CD4-positive, alpha-beta T cell treated with Interleukin-15 for 1 hour (primary cell): Measurements from ENCODE around the gene GPR83.
"Not testable (repeated sequence)": the region's sequence is repeated elsewhere in the genome, so short reads cannot be mapped to it uniquely, and the experiment has no call there.

ENCODE experiments used
- DNase-seq: peaks from one replicate; pipeline ENCODE4 v3.0.0-alpha.2; 2020

GPR83 gene

DNA sequence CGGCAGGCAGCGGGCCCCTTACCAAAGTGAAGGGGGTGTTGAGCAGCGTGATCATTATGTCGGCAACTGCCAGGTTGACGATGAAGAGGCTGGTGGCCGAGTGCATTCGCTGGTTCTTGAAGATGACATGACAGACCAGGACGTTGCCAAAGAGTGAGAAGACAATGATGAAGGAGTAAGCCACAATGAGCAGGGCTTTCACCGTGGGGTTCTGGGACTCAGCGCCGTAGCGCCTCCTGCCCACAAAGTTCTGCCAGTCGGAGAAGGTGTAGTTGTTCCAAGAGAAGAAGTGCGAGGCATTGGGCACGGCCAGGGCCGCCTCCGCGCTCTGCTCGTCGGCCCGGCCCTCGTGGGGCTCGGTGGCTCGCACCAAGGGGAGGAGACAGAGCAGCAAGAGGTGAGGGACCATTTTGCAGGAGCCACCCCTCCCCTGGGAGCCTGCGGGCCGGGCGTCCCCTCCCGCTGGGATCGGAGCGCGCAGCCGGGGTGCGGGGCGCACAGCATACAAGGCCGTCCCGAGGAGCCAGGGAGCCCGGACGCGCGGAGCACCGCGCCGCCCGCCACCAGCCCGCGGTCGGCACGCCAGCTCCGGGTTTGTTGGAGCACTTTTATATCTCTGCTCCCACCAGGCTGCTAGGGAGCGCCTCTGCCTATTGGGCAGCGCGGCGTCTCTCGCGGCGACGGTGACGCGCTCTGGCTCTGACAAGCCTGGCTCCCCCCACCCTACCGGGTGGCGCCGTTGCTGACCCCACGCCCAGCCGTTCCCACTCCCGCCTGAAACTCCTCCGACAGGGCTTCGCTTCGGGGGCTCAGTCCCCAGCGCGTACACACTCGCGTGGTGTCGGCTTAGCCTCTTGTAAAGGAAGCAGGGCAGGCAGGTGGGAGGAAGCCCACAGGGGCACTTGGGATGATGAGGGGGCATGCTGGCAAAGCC, at the start of gene GPR83:
GPR83 (minus strand) TSS at position 581 of the 934 bp plus-strand sequence; CDS start at position 409, 172 bp downstream.
- no peak for DNase-seq

- DNase-seq = no peak
Observed at GRCh38 chr11:94450048-94450447, 48.8 kb upstream of the GPR83 start.

DNA sequence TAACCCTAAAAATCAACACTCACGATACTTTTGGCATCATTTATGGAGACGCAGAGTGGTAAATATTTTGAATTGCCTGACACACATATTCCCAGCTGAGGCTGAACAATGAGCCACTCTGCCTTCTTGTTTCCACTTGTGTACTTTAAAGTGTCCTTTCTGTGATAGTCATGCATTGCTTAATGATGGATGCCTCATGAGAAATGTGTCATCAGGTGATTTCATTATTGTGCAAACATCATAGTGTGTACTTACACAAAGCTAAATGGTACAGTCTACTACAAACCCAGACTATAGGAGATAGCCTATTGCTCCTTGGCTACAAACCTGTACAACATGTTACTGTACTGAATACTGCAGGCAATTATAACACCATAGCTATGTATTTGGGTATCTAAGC, 48.2 kb upstream of the GPR83 start:
- no peak for DNase-seq

- DNase-seq = no peak
Observed at GRCh38 chr11:94449029-94449428, 47.8 kb upstream of the GPR83 start.

DNA sequence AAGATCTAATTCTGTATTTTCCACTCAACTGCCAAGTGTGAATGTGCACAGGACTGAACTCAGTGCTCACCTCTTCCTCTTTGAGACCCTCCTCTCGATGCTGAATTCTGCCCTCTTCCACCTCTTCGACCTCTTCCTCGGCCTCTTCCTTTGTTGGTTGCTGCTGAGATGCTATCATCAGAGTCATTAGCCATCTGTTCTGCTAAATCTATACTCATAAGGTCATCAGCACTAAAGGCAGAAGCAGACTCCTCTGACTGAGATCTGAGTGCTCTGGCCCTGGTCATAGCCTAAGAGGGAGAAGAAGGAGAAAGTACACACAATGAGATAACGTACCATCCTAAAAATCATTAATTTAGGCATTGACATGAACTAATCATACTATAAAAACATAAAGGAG, 45.9 kb upstream of the GPR83 start:
- DNase-seq = no peak

- DNase-seq = no peak
Observed at GRCh38 chr11:94445641-94446040, 44.4 kb upstream of the GPR83 start.

GRCh38 chr11:94433049-94433448, 31.8 kb upstream of the GPR83 start:
- no peak for DNase-seq

GRCh38 chr11:94424662-94425061, 23.4 kb upstream of the GPR83 start:
- no peak for DNase-seq

DNA sequence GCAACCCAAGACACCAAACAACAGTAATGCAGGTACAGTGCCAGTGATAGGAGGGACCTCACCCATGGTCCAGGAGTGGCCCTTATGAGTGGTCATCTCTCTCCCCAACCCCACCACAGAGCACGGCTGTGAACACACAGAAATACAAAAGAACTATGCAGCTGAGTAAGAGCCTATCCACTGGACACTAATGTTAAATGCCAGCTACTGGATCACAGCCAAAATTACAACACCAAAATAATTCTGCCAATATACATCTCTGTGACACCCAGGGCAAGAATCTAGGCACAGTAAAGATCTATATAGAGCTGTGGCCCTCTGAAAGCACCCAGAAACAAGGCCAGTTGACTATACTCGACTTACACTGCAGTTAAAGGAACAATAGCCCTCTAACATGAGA, 22.8 kb upstream of the GPR83 start:
- no peak for DNase-seq

DNA sequence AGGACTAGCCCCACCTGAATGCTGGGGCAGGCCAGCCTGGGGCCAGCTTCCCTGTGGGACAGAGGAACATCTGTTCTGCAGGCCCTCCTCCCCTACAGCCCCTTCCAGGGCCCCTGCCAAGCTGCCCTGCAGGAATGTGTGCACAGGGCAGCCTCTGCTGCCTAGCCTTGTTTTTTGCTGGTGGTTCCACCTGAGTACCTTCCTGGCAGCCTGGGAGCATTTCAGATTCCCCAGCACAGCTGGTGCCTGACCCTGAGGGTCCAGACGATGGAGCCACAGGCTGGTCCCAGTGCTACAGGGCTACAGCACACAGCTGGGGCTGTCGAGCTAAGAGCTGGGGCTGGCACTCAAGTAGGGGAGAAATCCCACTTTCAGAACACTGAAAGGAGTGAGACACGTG, 22.3 kb upstream of the GPR83 start:
- no peak for DNase-seq

DNA sequence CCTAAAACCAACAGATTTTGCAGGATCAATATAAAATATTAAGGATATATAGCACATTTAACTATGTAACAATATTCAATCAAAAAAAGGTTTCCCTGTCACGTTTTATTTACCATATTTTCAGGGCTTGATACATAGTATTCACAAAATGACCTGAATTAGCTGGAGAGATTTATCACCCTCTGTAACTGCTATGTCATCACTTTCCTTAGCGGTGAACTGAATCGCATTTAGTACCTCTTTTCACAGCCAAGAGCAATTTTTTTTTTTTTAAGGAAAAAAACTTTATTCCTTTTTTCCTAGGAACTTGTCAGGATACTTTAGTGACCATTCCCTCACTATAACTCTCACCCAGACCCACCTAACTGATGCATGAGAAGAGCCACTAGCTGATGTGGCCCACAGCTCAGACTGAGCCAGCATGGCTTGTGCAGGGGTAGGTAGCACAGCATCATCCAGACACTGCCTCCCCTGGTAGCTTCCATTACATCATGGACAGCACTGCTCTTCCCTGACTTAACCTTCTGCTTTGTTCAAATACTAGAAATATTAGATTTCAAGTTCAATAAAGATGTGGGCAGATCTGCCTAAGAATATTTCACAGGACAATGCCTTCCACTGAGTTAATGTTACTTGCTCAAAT, 17.0 kb upstream of the GPR83 start:
- no peak for DNase-seq

DNA sequence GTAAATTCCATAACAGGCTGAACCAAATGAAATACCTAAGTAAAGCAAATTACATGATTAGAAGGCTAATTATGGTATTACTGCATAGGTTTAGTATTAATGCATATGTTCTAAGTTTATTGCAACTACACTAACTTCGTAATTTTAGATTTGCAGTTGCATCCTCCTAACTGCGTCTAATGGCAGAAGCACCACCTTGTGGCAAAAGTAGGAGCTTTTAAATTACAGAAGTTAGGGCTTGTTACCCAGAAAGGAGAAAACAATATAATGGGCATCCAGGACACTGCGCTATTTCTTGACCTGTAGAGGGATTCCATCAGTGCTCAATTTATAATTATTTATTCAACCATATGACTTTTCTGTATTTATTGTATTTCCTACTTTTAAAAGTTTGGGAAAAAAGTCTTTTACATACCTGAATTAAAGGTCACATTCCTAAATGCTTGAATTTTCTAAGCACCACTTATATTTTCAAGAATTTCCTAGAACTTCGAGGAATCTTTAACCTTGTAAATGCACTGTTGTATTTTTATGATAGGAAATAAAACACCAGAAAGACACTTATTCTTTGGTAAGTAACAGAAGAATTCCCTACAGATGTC, 16.3 kb upstream of the GPR83 start:
- no peak for DNase-seq

DNA sequence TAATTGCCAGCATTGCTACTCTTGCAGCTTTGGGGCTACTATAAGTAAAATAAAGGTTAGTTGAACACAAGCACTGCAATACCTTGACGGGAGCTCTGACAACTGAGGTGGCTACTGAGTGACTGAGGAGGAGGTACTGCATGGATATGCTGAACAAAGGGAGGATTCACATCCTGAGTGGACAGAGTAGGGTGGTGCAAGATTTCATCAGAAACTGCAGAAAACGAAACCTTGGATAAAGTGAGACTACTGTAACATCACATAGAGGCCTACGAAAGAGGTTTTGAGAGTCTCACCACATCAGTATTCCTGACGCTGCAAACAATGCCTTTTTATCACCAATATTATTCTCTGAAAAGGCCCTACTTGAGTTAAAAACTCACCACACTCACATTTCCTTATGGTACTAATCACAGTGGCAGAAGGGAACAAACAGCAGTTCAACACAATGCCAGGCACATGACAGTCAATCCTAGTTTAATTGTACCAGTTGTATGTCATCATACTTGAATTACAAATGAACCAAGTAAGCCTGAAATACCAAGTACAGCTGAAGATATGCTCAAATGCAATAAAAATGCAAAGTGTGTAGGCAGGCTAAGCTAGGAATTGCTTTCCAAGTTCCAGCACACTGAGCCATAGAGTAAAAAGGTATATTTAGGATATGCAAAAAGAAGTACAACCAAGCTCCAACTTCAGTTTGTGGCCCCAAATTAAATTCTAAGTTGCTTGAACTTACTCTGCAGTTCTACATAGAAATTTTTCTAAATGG, 4.0 kb upstream of the GPR83 start:
- no peak for DNase-seq

DNA sequence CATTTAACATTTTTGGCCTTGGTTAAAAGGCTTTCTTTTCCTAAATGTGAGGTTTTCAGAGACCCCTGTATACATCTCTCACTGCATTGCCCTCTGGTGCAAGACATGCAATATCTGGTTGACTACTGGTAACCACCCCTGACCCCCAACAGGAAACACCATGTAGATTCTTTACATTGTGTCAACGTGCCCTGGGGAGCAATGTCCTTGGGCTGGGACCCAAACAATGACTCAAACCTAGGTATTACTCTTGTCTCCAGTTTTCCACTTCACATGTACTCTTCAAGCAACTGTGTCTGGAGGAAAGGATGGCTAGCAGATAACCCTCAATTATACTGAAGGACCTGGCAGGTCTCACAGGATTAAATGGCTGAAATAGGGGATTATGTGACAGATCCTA, 1.1 kb upstream of the GPR83 start:
- DNase-seq = no peak

DNA sequence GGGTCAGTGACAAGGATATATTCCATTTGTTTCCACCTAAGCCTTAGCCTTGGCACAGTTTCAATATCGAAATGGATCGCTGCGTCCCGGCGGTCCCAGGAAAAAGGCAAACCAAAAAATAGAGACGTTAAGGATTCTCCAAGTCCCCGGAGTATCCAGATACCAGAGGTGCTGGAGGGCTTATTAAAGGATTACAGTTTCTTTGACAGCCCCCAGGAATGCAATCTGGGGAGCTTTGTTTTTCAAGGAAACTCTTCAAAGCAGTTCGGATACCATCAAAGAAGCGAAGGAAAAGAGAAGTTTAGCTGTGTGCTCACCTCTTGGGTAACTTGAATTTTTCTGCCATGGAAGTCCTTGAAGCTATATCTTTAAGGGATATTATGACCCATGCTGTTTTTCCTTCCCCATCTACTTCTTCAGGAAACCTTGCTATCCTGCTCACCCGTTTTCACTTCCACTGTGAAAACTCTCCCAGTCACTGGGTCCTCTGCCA, 600 bp upstream of the GPR83 start:
- DNase-seq = no peak

GRCh38 chr11:94400457-94400838, 771 bp downstream of the GPR83 start:
- no peak for DNase-seq

DNA sequence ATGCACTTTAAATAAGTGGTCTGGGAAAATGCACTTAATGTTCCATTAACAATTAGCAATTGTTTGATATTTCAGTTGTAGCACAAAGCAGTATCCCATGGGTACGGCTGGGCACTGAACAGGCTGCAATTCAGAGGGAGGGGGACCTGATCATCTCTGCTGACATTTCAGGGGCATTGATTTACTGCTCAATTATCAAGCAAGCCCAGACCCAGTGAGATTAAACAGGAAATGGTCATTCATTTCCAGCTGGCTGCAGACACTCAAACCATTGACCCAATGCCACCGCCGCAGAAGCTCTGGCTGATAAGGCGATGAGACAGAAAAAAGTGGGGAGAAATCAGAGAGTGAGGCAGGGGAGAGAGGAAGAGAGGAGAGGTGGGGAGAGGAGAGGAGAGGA, 1.2 kb downstream of the GPR83 start:
- DNase-seq = no peak

DNA sequence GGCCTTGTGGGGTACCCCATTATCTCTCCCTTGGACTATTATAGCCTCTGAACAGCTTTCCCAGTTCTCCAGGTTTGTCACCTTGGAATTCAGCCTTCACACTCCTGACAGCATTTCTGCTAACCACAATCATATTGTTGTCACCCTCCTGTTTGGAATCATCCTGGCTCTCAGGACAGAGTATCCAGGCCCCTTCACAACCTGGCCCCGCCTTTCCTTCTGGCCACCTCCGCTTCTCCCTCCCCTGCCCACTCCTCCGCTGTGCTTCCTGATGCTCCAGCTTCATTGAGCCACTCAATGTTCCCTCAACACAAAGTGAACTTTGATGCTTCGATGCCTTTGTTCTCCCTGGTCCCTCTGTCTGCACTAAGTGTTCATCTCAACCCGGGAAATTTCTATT, 3.1 kb downstream of the GPR83 start:
- no peak for DNase-seq

GRCh38 chr11:94396282-94396681, 4.9 kb downstream of the GPR83 start:
- DNase-seq = no peak

DNA sequence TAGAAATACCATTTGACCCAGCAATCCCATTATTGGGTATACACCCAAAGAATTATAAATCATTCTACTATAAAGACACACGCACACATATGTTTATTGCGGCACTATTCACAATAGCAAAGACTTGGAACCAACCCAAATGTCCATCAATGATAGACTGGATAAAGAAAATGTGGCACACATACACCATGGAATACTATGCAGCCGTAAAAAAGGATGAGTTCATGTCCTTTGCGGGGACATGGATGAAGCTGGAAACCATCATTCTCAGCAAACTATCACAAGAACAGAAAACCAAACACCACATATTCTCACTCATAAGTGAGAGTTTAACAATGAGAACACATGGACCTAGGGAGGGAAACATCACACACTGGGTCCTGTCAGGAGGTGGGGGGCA, 9.3 kb downstream of the GPR83 start:
- not testable (repeated sequence) for DNase-seq

DNA sequence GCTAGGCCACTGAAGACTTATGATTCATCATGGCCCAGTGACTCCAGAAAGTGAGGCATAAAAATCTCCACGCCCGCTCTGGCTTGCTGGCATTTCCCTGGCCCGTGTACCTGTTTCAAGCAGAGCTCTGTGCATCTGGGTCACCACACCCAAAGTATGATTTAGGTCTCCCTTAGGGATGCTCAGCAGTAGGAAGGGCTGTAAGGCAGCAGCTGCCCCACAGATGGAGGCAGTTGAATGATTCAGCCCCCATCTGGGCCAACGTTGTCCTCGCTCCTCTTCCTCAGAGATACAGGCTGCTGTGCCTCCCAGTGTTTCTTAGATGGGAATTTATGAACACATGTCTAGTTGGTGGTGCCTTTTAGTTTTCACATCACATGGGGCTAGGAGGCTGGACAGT, 21.6 kb downstream of the GPR83 start:
- no peak for DNase-seq

DNA sequence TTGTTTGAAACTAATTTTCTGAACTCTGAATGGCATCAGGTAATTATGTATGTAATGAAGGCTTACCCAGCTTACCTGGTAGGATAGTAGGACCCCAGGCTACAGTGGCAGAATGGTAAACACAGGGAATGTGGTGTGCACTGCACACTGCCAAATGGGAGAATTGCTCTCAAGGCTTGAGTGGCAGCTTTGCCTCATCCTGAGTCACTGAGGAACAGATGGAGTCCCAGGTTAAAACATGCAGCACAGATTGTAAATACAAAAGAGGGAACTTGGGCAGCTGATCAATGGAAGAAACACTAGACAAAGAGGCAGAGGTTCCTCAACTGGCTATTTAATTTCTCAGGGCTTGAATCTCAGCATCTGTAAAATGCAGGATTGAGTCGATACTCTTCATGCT, 24.4 kb downstream of the GPR83 start:
- DNase-seq = no peak

GRCh38 chr11:94370576-94370975, 30.6 kb downstream of the GPR83 start:
- DNase-seq = not testable (repeated sequence)
